K562 (cell line): ENCODE measurements around the gene SRPRA. TPM values are rescaled to one million over a fixed set of nuclear protein-coding genes. Genes with fewer than 3 reads are reported as not detected.
A peak's percentile ranks its signal among the peaks of the same experiment; 100 is the strongest.

Experiments used
- ATAC-seq: fragments of 200-7000 bp; cut with Tn5 transposase; 3 replicates; pipeline ENCODE4 v1.9.1; 2020; ENCODE audit warnings: moderate library complexity
- BruUV-seq: library from RNA; stranded (reverse); fragments of 400-500 nt; replicated peaks from 2 replicates; lab custom pipeline; 2021; lab: Mats Ljungman, UMichigan
- CTCF ChIA-PET: fragments of 300-600 bp; formaldehyde crosslinking; extraction: SDS; loops from one replicate; lab custom pipeline; 2021; ENCODE audit warnings: low intra/inter-chr PET ratio; lab: Yijun Ruan, JAX
- POLR2A ChIA-PET: fragments of 300-600, 350-650 bp; sonication (Branson Sonifier 250); formaldehyde crosslinking; extraction: SDS; loops from one replicate; lab custom pipeline; 2021; ENCODE audit warnings: antibody characterized with exemption, inconsistent platforms; lab: Yijun Ruan, JAX
- DNase-seq, 4 experiments: peaks; one replicate each; pipeline versions ENCODE4 v3.0.0 to v3.0.0-alpha.2; 2011 to 2018; ENCODE audit warnings: low spot score in 3 of 4, mixed read lengths in 3 of 4; ENCODE audit errors: extremely low read depth in 1 of 4
- FAIRE-seq: peaks from 2 replicates; lab custom pipeline; 2011; peaks lifted over from hg19 to GRCh38; lab: Jason Lieb, UNC
- H2AFZ ChIP-seq: 2 replicates; pipeline ENCODE4 v1.6.0; 2011; ENCODE audit warnings: low read depth, low read length, control low read depth, inconsistent platforms
- H3K27ac ChIP-seq: fragments of 200-600 bp; 3 replicates; pipeline ENCODE4 v1.8.0; 2011; ENCODE audit warnings: low read depth, mild to moderate bottlenecking, control low read depth, inconsistent platforms, low read length, moderate library complexity, mixed read lengths; ENCODE audit errors: extremely low read depth
- H3K27me3 ChIP-seq, 2 experiments: fragments of 300-600 bp in 1 of 2; 2 replicates in 1 of 2; 3 replicates in 1 of 2; pipeline versions ENCODE4 v1.6.0 to v1.8.0; 2011; ENCODE audit warnings: inconsistent platforms in 2 of 2, low read length in 2 of 2, mild to moderate bottlenecking in 1 of 2, mixed read lengths in 1 of 2, moderate library complexity in 1 of 2; ENCODE audit not compliant: control insufficient read depth in 2 of 2, insufficient read depth in 2 of 2
- H3K36me3 ChIP-seq: fragments of 300-600 bp; 3 replicates; pipeline ENCODE4 v1.8.0; 2011; ENCODE audit warnings: mild to moderate bottlenecking, low read length, inconsistent platforms; ENCODE audit not compliant: control insufficient read depth, insufficient read depth
- H3K4me1 ChIP-seq, 2 experiments: fragments of 200-600 bp in 1 of 2; replicated peaks in 1 of 2; 2 replicates in 1 of 2; 3 replicates in 1 of 2; pipeline versions ENCODE4 v1.5.1 to v1.8.0; 2011; ENCODE audit warnings: inconsistent platforms in 2 of 2, low read length in 2 of 2, mild to moderate bottlenecking in 1 of 2, mixed read lengths in 1 of 2, moderate library complexity in 1 of 2; ENCODE audit not compliant: control insufficient read depth in 2 of 2, insufficient read depth in 2 of 2
- H3K4me2 ChIP-seq: 2 replicates; pipeline ENCODE4 v1.6.1; 2011; ENCODE audit warnings: low read length, control low read depth, inconsistent platforms, mixed read lengths; ENCODE audit not compliant: insufficient read depth
- H3K4me3 ChIP-seq: fragments of 200-600 bp; sonication (generic), shearing (Covaris generic); 2 replicates; pipeline ENCODE4 v1.5.1; 2016; ENCODE audit warnings: control low read depth, inconsistent platforms
- H3K79me2 ChIP-seq: fragments of 200-600 bp; 3 replicates; pipeline ENCODE4 v1.8.0; 2011; ENCODE audit warnings: low read length, inconsistent platforms; ENCODE audit not compliant: control insufficient read depth, insufficient read depth
- H3K9ac ChIP-seq, 2 experiments: 2 replicates each; pipeline versions ENCODE4 v1.6.0 to v1.6.1; 2011; ENCODE audit warnings: low read depth in 2 of 2, low read length in 2 of 2, control low read depth in 1 of 2, inconsistent platforms in 1 of 2, mild to moderate bottlenecking in 1 of 2, mixed read lengths in 1 of 2; ENCODE audit not compliant: insufficient read depth in 1 of 2
- H3K9me1 ChIP-seq: one replicate; pipeline ENCODE4 v1.6.0; 2011; ENCODE audit warnings: inconsistent platforms, mild to moderate bottlenecking, low read length, moderate library complexity; ENCODE audit not compliant: control insufficient read depth, insufficient read depth
- H3K9me3 ChIP-seq: replicated peaks from 2 replicates; pipeline ENCODE4 v1.5.1; 2011; ENCODE audit warnings: low read depth, low read length, inconsistent platforms; ENCODE audit not compliant: control insufficient read depth, insufficient read depth
- H4K20me1 ChIP-seq: replicated peaks from 2 replicates; pipeline ENCODE4 v1.6.1; 2011; ENCODE audit warnings: low read length, inconsistent platforms, mixed read lengths; ENCODE audit not compliant: control insufficient read depth, insufficient read depth
- BRCA1 ChIP-seq, 2 experiments: fragments of 450-650 bp in 1 of 2; sonication (generic) in 1 of 2; formaldehyde crosslinking in 1 of 2; IDR thresholded peaks; 2 replicates each; pipeline versions ENCODE4 v1.5.0 to v1.6.1; 2017 to 2020; ENCODE audit warnings: mild to moderate bottlenecking in 1 of 2, missing genetic modification reagents in 1 of 2
- CBX8 ChIP-seq: fragments of 200-600 bp; sonication (generic); IDR thresholded peaks from 2 replicates; pipeline ENCODE4 v1.6.1; 2012; ENCODE audit warnings: borderline replicate concordance, mixed run types, low read depth, mild to moderate bottlenecking, moderate library complexity, mixed read lengths, low read length, control low read depth, inconsistent platforms; ENCODE audit not compliant: poor library complexity, severe bottlenecking; ENCODE audit errors: extremely low read depth
- CHD2 ChIP-seq: IDR thresholded peaks from 2 replicates; pipeline ENCODE4 v1.6.1; 2011; ENCODE audit warnings: low read depth, low read length
- GTF2A2 ChIP-seq: IDR thresholded peaks from 2 replicates; pipeline ENCODE4 v1.6.1; 2016; ENCODE audit warnings: mild to moderate bottlenecking, missing genetic modification characterization, missing compliant biosample characterization
- HMGN3 ChIP-seq: IDR thresholded peaks from 2 replicates; pipeline ENCODE4 v1.6.1; 2011; ENCODE audit warnings: borderline replicate concordance, low read depth, mild to moderate bottlenecking, mixed read lengths, low read length; ENCODE audit not compliant: insufficient read length; ENCODE audit errors: extremely low read depth
- KLF13 ChIP-seq: fragments of 450-650 bp; IDR thresholded peaks from 2 replicates; pipeline ENCODE4 v1.6.1; 2016; ENCODE audit warnings: missing genetic modification characterization, low read depth, mild to moderate bottlenecking, missing compliant biosample characterization, moderate library complexity, borderline replicate concordance
- LEF1 ChIP-seq: fragments of 450-650 bp; IDR thresholded peaks from 2 replicates; pipeline ENCODE4 v1.6.1; 2016; ENCODE audit warnings: mild to moderate bottlenecking
- PRMT5 ChIP-seq: sonication (generic); formaldehyde crosslinking; IDR thresholded peaks from 2 replicates; pipeline ENCODE4 v1.5.0; 2020; ENCODE audit warnings: missing genetic modification reagents
- PURB ChIP-seq: sonication (generic); formaldehyde crosslinking; IDR thresholded peaks from 2 replicates; pipeline ENCODE4 v1.9.0; 2021; ENCODE audit warnings: low read depth, mild to moderate bottlenecking, missing genetic modification reagents
- RBM34 ChIP-seq: fragments of 200-400 bp; formaldehyde crosslinking; IDR thresholded peaks from 2 replicates; pipeline ENCODE4 v1.6.1; 2018; ENCODE audit warnings: low read length, borderline replicate concordance; ENCODE audit not compliant: insufficient read depth
- WHSC1 ChIP-seq: IDR thresholded peaks from one replicate; pipeline ENCODE4 v1.6.1; 2012; ENCODE audit warnings: low read length, control low read depth, inconsistent platforms
- ZBTB7A ChIP-seq: IDR thresholded peaks from 2 replicates; pipeline ENCODE4 v1.6.1; 2011; ENCODE audit warnings: low read depth, mild to moderate bottlenecking, low read length, moderate library complexity, borderline replicate concordance; ENCODE audit not compliant: control insufficient read depth
- ZNF24 ChIP-seq: fragments of 450-650 bp; IDR thresholded peaks from 2 replicates; pipeline ENCODE4 v1.6.1; 2016
- ZNF589 ChIP-seq: fragments of 200-800 bp; sonication (Bioruptor generic); IDR thresholded peaks from 2 replicates; pipeline ENCODE4 v1.6.1; 2016; ENCODE audit warnings: low read depth, missing genetic modification characterization, missing compliant biosample characterization
- ZNF76 ChIP-seq: fragments of 250-450 bp; sonication (Bioruptor Pico); IDR thresholded peaks from 2 replicates; pipeline ENCODE4 v1.4.0; 2020; ENCODE audit warnings: mild to moderate bottlenecking, moderate library complexity, borderline replicate concordance
- WGBS: fragments of 100-300 bp; shearing (Covaris generic); methylation state at CpG from one replicate; pipeline ENCODE4 v1.1.6; 2016; ENCODE audit warnings: low coverage, mixed read lengths; ENCODE audit not compliant: insufficient coverage; ENCODE audit errors: missing lambda C conversion rate; 5-methylcytosine and 5-hydroxymethylcytosine counted together
- in situ Hi-C: fragments of 300-500 bp; cut with MboI; formaldehyde crosslinking; loops from 4 replicates; pipeline ENCODE4 v1.15.0; 2018; ENCODE audit warnings: inconsistent platforms, mixed read lengths
- intact Hi-C: fragments of 100-400 bp; cut with micrococcal nuclease; formaldehyde crosslinking; loops from 2 replicates; pipeline ENCODE4 v1.14.2; 2022
- polyA plus RNA-seq, 8 experiments: library from polyadenylated mRNA; depleted of rRNA in 4 of 8; stranded (reverse) in 5 of 8; unstranded in 3 of 8; fragments of >200 nt; fragmentation: Nextera tagmentation in 2 of 8; fragmentation: Illumina TruSeq in 1 of 8; extraction: Ambion mirVana in 2 of 8; extraction: Trizol in 1 of 8; gene quantifications; 2 replicates each; pipeline versions ENCODE4 v1.2.1 to v1.2.3, GENCODE V29; 2011 to 2014; ENCODE audit warnings: inconsistent platforms in 1 of 8, missing spikeins in 1 of 8
- total RNA-seq, 7 experiments: library from RNA; depleted of rRNA in 6 of 7; stranded (reverse); fragments of >200 nt in 6 of 7; fragmentation: Illumina TruSeq in 2 of 7; extraction: Trizol in 2 of 7; gene quantifications; 2 replicates each; pipeline versions ENCODE4 v1.2.1 to v1.2.3, GENCODE V29; 2011 to 2021; ENCODE audit warnings: low replicate concordance in 1 of 7
- TF ChIP-seq, protein P1 (sequence below): fragments of 450-650 bp; IDR thresholded peaks from 2 replicates; pipeline ENCODE4 v1.6.1; 2017; ENCODE audit warnings: mild to moderate bottlenecking, moderate library complexity
- TF ChIP-seq, protein P2 (sequence below): fragments of 250-450 bp; sonication (Bioruptor Pico); IDR thresholded peaks from 2 replicates; pipeline ENCODE4 v1.5.0; 2021
- TF ChIP-seq, protein P3 (sequence below), 2 experiments: fragments of 450-650 bp; IDR thresholded peaks; 2 replicates each; pipeline ENCODE4 v1.6.1; 2016

The SRPRA gene
- total and polyA plus RNA-seq, 9 of the 15 experiments (the other 6 are each of a cell fraction or from before 2014, with no cell fraction given), result 33.5 to 124 (median 80.0) TPM

DNA sequence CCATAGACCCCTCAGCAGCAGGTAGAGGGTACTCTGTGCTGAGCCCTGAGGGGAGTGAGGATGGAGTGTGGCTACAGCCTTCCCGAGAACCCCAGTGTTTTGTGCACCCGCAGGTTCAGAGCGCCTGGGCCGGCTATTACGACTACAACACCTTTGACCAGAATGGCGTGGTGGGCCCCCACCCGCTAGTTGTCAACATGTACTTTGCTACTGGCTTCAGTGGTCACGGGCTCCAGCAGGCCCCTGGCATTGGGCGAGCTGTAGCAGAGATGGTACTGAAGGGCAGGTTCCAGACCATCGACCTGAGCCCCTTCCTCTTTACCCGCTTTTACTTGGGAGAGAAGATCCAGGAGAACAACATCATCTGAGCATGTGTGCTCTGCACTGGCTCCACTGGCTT, 8.6 kb upstream of the SRPRA start:
- ATAC-seq (no peak), DNase-seq (no peak), FAIRE-seq (no peak)
- 93% methylated on average over 11 of the region's 11 CpGs for WGBS
- no peaks in the 10 kb centered on the region for H3K9me3 ChIP-seq
- H3K9ac ChIP-seq, result 0 out of 4 replicates have a peak overlapping the region, but pooled peaks of 1 of the 2 experiments have one; percentile 65
- peaks cover 55% of the 10 kb centered on the region for H3K36me3 ChIP-seq
- intact Hi-C loops, result no loop called here
- ChIA-PET CTCF (no interaction called here), POLR2A (no interaction called here)
- no peaks in the 10 kb centered on the region for H3K27me3 ChIP-seq
- H3K27ac ChIP-seq, result no peak overlapping the region
- peaks cover 3% of the 10 kb centered on the region; the same call in 1 of the 2 replicates for H4K20me1 ChIP-seq
- H2AFZ ChIP-seq, result no peak overlapping the region
- no TSS peak for BruUV-seq
- in situ Hi-C loops, result no loop called here
- H3K4me3 ChIP-seq, result no peak overlapping the region
- H3K4me2 ChIP-seq, result no peak overlapping the region
- no peaks in the 10 kb centered on the region; the same call in 2 of the 3 replicates for H3K79me2 ChIP-seq
- TF ChIP-seq LEF1 (no peak), RBM34 (no peak), CHD2 (no peak), HMGN3 (no peak), ZNF589 (CRISPR knock-in tag) (no peak), PRMT5 (CRISPR knock-in tag) (no peak), BRCA1 (IDR thresholded peaks at IDR 0.05) (no peak), BRCA1 (CRISPR knock-in tag; IDR thresholded peaks at IDR 0.05) (no peak), GTF2A2 (no peak), KLF13 (no peak), PURB (CRISPR knock-in tag) (no peak), ZNF24 (no peak), CBX8 (no peak), WHSC1 (no peak), ZNF76 (CRISPR knock-in tag) (no peak), ZBTB7A (no peak)
- TF ChIP-seq, protein P1, sequence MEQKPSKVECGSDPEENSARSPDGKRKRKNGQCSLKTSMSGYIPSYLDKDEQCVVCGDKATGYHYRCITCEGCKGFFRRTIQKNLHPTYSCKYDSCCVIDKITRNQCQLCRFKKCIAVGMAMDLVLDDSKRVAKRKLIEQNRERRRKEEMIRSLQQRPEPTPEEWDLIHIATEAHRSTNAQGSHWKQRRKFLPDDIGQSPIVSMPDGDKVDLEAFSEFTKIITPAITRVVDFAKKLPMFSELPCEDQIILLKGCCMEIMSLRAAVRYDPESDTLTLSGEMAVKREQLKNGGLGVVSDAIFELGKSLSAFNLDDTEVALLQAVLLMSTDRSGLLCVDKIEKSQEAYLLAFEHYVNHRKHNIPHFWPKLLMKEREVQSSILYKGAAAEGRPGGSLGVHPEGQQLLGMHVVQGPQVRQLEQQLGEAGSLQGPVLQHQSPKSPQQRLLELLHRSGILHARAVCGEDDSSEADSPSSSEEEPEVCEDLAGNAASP, result no peak
- TF ChIP-seq, protein P2, sequence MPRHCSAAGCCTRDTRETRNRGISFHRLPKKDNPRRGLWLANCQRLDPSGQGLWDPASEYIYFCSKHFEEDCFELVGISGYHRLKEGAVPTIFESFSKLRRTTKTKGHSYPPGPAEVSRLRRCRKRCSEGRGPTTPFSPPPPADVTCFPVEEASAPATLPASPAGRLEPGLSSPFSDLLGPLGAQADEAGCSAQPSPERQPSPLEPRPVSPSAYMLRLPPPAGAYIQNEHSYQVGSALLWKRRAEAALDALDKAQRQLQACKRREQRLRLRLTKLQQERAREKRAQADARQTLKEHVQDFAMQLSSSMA (CRISPR knock-in tag), result no peak
- TF ChIP-seq, protein P3, sequence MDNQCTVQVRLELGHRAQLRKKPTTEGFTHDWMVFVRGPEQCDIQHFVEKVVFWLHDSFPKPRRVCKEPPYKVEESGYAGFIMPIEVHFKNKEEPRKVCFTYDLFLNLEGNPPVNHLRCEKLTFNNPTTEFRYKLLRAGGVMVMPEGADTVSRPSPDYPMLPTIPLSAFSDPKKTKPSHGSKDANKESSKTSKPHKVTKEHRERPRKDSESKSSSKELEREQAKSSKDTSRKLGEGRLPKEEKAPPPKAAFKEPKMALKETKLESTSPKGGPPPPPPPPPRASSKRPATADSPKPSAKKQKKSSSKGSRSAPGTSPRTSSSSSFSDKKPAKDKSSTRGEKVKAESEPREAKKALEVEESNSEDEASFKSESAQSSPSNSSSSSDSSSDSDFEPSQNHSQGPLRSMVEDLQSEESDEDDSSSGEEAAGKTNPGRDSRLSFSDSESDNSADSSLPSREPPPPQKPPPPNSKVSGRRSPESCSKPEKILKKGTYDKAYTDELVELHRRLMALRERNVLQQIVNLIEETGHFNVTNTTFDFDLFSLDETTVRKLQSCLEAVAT (IDR thresholded peaks at IDR 0.05), result no peak
- peaks cover 6 to 8% of the 10 kb centered on the region in 2 experiments; a peak in 3 of 5 replicates for H3K4me1 ChIP-seq
- H3K9me1 ChIP-seq, result no peaks in the 10 kb centered on the region
